NOMO-1 treated with DMSO at 0.1 percent for 48 hours (cell line): ENCODE measurements around the gene PLD1.
"Not testable (repeated sequence)": the region's sequence is repeated elsewhere in the genome, so short reads cannot be mapped to it uniquely, and the experiment has no call there.

Source experiments
- DNase-seq: peaks from one replicate; lab custom pipeline; 2025; ENCODE audit not compliant: unreplicated experiment; lab: John Stamatoyannopoulos, UW

Gene PLD1

GRCh38 chr3:171574556-171575240, 235.6 kb downstream of the PLD1 start:
- DNase-seq, result no peak

GRCh38 chr3:171569571-171570132, 240.6 kb downstream of the PLD1 start:
- peak; percentile 26 for DNase-seq

GRCh38 chr3:171568766-171569165, 241.5 kb downstream of the PLD1 start:
- no peak for DNase-seq

GRCh38 chr3:171566803-171567422, 243.4 kb downstream of the PLD1 start:
- DNase-seq, result peak; percentile 40

GRCh38 chr3:171565481-171566058, 244.7 kb downstream of the PLD1 start:
- peak; percentile 25 for DNase-seq

- no peak for DNase-seq
Observed at GRCh38 chr3:171564748-171565480, 245.4 kb downstream of the PLD1 start.

GRCh38 chr3:171563298-171563697, 247.0 kb downstream of the PLD1 start:
- no peak for DNase-seq

- DNase-seq, result not testable (repeated sequence)
Observed at GRCh38 chr3:171562459-171562858, 247.8 kb downstream of the PLD1 start.

- DNase-seq, result no peak
Observed at GRCh38 chr3:171561596-171562323, 248.5 kb downstream of the PLD1 start.

GRCh38 chr3:171559586-171559985, 250.7 kb downstream of the PLD1 start:
- no peak for DNase-seq

GRCh38 chr3:171558188-171558696, 252.0 kb downstream of the PLD1 start:
- no peak for DNase-seq

- no peak for DNase-seq
Observed at GRCh38 chr3:171557173-171557572, 253.1 kb downstream of the PLD1 start.

- DNase-seq, result no peak
Observed at GRCh38 chr3:171556574-171557145, 253.6 kb downstream of the PLD1 start.

- no peak for DNase-seq
Observed at GRCh38 chr3:171556148-171556547, 254.1 kb downstream of the PLD1 start.

GRCh38 chr3:171553086-171553485, 257.2 kb downstream of the PLD1 start:
- peak; percentile 95 for DNase-seq

GRCh38 chr3:171552531-171552930, 257.8 kb downstream of the PLD1 start:
- peak; percentile 45 for DNase-seq

GRCh38 chr3:171551296-171551695, 259.0 kb downstream of the PLD1 start:
- DNase-seq, result no peak
